Stimulated activated CD4-positive, alpha-beta T cell treated with anti-CD3 and anti-CD28 coated beads, Interleukin-12 subunit alpha, Interleukin-12 subunit beta, amount 100 ng/mL, for 48 hours (primary cell): ENCODE measurements around the gene CHEK2.
"Not testable (repeated sequence)": the region's sequence is repeated elsewhere in the genome, so short reads cannot be mapped to it uniquely, and the experiment has no call there.

Source experiments
- DNase-seq, 3 donors: peaks; one replicate each; pipeline ENCODE4 v3.0.0-alpha.2; 2020; ENCODE audit warnings: low read depth in 2 of 3, low spot score in 1 of 3

CHEK2 gene

GRCh38 chr22:28741785-28742561 is at the start of gene CHEK2, which contains the start of gene HSCB:
Gene CHEK2 (minus strand): TSS chr22:28741820. CDS start chr22:28734721, 7,099 bp downstream.
Gene HSCB (plus strand): TSS chr22:28742039. CDS start chr22:28742096, 57 bp downstream.
- DNase-seq: peak; percentile 94 to 98 (median 95)

GRCh38 chr22:28791124-28791523 is 49.5 kb upstream of the CHEK2 start:
- DNase-seq: no peak

DNA sequence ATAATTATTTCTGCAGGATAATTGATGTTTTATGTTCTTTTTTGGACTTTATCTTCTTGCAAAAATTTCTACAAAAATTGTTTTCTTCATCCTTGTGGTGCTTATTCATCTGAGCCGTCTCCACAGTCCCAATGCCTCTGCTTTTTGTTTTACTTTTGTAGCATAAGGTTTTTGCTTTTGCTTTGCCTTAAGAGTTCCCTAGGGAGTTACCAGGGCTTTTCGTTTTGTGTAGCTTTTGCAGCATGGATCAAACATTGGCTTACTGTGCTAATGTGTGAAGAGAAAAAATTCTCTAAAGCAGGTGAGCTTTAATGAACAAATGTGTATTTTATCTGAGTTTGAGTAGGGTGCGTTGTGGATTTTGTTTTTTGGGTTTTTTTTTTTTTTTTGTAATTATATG is 47.0 kb upstream of the CHEK2 start:
- DNase-seq: no peak

DNA sequence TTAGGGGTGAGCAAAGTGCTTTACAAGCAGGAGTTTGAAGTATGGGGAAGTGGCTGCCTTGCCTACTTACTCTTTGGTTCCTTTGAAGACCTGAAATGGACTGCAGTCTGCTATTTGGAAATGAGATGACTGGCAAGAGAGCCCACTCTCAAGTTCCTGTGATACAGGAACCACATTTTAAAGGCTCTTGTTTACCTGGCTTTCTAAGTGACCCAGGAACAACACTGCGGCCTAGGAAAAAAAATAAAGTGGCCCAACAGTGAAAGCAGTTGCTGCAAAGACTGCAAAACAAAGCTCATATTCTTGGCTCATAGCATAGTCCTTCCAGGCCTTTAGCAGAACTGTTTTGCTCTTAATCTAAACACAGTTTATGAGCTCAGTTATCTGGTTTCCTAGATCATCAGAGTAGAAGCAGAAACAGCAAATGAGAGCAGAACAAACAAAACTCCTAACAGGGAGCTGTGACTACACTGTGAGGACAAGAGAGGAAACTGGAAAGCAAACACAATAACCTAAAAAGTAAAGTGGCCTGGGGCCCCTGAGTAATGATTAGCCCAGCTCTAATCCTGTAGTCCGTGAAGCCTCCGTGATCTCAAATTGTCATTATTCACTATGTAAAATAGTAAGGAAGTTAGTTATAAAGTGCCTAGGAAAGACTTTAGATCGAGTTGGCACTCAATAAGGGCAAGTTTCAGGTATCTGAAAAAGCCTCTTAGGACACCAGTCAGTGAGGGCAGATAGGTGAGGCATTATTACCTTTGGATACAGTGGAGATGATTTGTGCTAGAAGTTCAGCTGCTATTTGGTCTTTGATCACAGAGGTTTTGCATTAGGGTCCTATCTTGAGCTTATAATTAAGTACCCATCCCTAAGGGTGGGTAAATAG is 42.4 kb upstream of the CHEK2 start:
- DNase-seq: no peak

GRCh38 chr22:28780296-28780695 is 38.7 kb upstream of the CHEK2 start:
- no peak for DNase-seq

DNA sequence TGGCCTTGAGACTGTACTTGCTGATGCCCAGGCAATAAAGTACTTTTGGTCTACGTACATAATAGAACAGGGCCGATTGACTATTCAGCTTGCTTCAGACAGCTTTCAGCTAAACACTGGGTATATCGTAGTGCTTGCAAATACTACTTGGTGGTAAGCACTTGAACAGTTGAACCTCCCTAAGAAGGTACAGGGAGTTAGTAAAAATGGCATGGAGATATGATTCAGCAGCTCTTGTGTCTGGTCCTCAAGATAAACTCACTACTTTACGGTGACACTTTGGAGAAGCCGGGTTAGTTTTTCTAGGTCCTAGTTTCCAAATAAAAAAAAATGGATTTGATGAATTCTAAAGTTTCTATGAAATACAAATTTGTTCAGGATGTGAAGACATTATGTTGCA is 38.2 kb upstream of the CHEK2 start:
- no peak for DNase-seq

- DNase-seq: no peak
These were observed 32.8 kb upstream of the CHEK2 start for GRCh38 chr22:28774378-28774777.

DNA sequence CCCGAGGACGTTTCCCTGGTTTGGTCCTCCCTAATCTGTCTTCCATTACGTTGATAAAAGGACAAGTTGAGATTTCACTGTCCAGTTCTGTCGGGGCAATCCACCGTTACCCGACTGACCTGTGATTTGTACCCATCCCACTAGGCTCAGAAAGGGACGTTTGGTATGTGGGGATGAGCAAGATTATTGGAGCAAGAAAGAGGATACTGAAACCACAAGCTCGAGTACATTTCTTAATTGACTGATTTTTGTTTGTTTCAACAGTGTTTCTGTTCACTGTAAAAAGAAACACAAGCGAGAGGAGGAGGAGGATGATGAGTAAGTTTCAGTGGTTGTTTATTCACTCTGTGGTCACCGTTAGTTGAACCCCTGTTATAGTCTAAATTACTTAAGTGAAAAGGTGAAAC is 31.8 kb upstream of the CHEK2 start:
- no peak for DNase-seq

DNA sequence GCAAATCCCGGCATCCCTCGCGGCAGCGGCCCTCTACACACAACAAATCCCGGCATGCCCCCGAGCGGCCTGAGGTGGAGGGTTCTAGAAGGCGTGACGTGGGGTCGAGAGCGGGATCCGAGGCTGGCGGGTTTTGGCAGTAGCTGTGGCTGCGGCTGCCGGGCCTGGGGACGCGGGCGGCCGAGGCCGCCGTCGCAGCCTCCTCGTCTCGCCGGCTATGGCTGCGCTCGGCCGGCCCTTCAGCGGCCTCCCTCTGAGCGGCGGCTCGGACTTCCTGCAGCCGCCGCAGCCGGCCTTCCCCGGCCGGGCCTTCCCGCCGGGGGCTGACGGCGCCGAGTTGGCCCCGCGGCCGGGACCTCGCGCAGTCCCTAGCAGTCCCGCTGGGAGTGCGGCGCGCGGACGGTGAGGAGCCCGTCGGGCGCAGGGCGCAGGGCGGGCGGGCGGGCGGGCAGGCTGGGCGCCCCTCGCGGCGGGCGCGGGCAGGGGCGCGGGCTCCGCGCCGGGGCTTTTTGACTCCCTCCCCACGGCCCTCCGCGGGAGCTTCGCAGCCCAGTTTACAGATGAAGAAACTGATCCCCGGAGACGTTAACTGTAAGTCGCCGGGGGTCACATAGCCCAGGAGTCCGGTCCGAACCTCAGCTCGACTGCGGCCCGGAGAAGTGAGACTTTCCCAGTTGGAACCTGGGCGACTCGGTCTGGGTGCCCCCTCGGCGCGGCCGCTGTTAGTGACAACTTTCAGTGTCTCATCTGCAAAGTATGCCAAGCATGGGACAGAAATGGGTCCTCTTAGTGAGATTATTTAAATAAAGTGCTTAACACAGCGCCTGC is 31.2 kb upstream of the CHEK2 start, which contains the start of gene CCDC117:
Gene CCDC117, plus strand, starts transcription at position 63 of the 828 bp plus-strand sequence. Its CDS starts 155 bp downstream, at position 218.
- DNase-seq: peak; percentile 89 to 92 (median 91)

GRCh38 chr22:28771195-28771791 is 29.7 kb upstream of the CHEK2 start:
- DNase-seq: no peak

DNA sequence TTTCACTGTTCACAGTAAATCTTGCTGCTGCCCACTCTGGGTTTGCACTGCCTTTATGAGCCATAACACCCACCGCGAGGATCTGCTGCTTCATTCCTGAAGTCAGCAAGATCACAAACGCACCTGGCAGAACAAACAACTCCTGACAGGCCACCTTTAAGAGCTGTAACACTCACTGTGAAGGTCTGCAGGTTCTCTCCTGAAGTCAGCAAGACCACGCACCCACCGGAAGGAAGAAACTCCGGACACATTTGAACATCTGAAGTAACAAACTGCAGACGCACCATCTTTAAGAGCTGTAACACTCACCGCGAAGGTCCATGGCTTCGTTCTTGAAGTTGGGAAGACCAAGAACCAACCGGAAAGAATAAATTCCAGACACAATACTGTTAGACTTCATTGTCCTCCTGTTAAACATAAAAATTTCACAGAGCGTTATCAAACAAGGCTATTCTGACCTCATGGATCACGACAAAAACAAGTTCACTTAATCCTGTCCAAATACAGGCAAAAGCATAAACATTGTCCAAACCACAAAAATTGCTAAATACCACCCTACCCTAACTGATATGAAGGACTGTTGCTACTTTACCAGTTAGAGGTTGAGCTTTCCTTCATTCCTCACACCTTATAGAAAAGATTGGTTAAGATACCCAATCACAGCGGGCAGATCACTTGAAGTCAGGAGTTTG is 27.9 kb upstream of the CHEK2 start:
- DNase-seq: no peak

DNA sequence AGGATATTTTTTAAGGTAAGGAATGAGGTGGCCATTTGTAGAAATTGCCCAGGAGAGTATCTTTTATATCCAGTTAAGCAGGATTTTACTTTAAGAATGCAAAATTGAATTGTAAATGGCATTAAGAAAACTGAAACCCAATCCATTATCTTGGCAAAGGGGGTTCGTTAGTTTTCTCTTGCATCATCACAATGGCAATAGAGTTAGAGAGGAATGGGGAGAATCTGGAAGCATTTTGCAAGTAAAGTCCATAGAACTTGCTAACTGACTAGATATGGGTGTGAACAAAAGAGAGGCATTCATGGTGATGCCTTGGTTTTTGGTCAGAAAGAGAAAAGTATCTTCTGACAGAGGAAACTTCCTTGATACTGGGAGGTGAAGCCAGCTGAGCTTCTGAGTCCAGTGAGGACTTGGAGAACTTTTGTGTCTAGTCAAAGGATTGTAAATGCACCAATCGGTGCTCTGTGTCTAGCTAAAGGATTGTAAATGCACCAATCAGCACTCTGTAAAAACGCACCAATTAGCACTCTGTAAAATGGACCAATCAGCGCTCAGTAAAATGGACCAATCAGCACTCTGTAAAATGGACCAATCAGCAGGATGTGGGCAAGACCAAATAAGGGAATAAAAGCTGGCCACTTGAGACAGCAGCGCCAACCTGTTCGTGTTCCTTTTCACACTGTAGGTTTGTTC is 27.2 kb upstream of the CHEK2 start:
- no peak for DNase-seq

- DNase-seq: no peak
These were observed 25.0 kb upstream of the CHEK2 start for GRCh38 chr22:28766628-28767027.

DNA sequence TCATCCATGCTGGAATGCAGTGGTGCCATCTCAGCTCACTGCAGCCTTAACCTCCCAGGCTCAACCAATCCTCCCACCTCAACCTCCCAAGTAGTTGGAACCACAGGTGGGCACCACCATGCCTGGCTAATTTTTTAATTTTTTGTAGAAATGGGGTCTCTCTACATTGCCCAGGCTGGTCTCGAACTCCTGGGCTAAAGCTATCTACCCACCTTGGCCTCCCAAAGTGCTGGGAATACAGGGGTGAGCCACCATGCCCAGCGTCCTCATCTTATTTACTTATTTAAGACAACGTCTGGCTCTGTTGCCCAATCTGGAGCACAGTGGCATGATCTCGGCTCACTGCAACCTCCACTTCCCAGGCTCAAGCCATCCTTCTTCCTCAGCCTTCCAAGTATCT is 20.4 kb upstream of the CHEK2 start:
- not testable (repeated sequence) for DNase-seq

GRCh38 chr22:28761449-28761755 is 19.8 kb upstream of the CHEK2 start:
- no peak for DNase-seq

- DNase-seq: no peak
These were observed 18.4 kb upstream of the CHEK2 start for GRCh38 chr22:28759861-28760560.

DNA sequence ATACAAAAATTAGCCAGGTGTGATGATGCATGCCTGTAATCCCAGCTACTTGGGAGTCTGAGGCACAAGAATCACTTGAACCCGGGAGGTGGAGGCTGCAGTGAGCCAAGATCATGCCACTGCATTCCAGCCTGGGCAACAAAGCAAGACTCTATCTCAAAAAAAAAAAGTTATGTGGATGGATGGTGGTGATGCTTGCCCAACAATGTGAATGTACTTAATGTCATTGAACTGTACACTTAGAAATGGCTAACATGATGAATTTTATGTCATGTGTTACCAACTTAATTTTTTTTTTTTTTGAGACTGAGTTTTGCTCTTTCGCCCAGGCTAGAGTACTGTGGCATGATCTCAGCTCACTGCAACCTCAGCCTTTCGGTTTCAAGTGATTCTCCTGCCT is 12.9 kb upstream of the CHEK2 start:
- not testable (repeated sequence) for DNase-seq

DNA sequence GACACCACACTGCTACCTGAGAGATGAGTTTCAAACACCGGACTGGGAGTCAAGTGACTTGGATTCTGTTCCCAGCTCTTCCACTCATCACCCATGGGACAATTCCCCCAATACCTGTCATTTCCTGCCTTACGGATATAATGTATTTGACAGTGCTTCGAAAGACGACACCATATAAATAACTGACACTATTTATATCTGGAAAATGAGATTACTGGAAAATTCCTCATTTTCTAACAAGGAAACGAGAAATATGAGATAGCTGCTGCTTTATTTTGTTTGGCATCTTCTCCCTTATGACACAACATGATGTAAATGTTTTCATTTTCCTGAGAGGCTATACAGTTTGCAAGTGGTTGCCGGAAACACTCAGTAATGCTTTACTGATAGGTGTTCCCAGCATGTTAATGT is 8.9 kb upstream of the CHEK2 start:
- DNase-seq: no peak

DNA sequence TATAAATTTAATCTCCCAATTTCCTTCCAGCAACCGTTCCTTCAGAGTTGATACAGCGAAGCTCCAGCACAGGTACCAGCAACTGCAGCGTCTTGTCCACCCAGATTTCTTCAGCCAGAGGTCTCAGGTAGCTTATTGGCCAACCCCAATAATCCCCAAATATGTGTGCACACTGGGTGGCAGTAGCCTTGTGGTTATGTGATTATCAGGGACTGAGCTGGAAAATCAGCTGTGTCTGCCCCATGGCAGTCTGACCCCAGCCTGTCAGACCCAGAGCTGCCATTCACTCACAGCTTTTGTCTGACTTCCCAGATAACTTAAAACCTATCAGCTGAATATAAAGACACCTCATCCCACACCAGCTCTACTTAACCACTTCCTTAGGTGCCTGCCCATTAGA is 2.2 kb upstream of the CHEK2 start:
- DNase-seq: no peak
